HL-60 (cell line): ENCODE measurements around the gene ZNF664.

Experiments used
- CTCF ChIP-seq: IDR thresholded peaks from one replicate; pipeline ENCODE4 v1.5.1; 2011; ENCODE audit warnings: low read length, control low read depth, inconsistent platforms; ENCODE audit not compliant: insufficient read depth
- GABPA ChIP-seq: IDR thresholded peaks from 2 replicates; pipeline ENCODE4 v1.6.1; 2012; ENCODE audit warnings: low read depth
- POLR2AphosphoS5 ChIP-seq: IDR thresholded peaks from 2 replicates; pipeline ENCODE4 v1.6.1; 2012; ENCODE audit warnings: low read depth
- REST ChIP-seq: IDR thresholded peaks from 2 replicates; pipeline ENCODE4 v1.6.1; 2012; ENCODE audit warnings: low read depth; ENCODE audit not compliant: insufficient replicate concordance

GRCh38 chr12:124035163-124035562, 62.1 kb downstream of the ZNF664 start:
- TF ChIP-seq CTCF = no peak
- TF ChIP-seq REST = no peak
- no peak for TF ChIP-seq POLR2AphosphoS5
- no peak for TF ChIP-seq GABPA
